NB4 (cell line): ENCODE results near the gene RRAS2.

Experiments used
- CTCF ChIP-seq: IDR thresholded peaks from one replicate; pipeline ENCODE4 v1.5.1; 2012; ENCODE audit warnings: low read depth, low read length
- MAX ChIP-seq: IDR thresholded peaks from 2 replicates; pipeline ENCODE4 v1.6.1; 2011; ENCODE audit warnings: low read depth, low read length
- MYC ChIP-seq: IDR thresholded peaks from 2 replicates; pipeline ENCODE4 v1.6.1; 2011; ENCODE audit warnings: low read depth, low read length
- POLR2A ChIP-seq: IDR thresholded peaks from 2 replicates; pipeline ENCODE4 v1.6.1; 2011; ENCODE audit warnings: mild to moderate bottlenecking; ENCODE audit not compliant: insufficient read length; ENCODE audit errors: extremely low read depth

- TF ChIP-seq POLR2A (no peak), CTCF (no peak), MAX (no peak), MYC (no peak)
These were observed 24.1 kb downstream of the RRAS2 start for GRCh38 chr11:14334893-14335292.
